ENCODE measurements around the gene CFAP45. TPM values are rescaled to one million over a fixed set of nuclear protein-coding genes. Genes with fewer than 3 reads are reported as not detected.

Gene CFAP45
- 1 to 10 TPM; 1.3 to 1.6 TPM for total RNA-seq

- H3K27me3 Mint-ChIP-seq: peaks cover 4% of the 10 kb centered on the region
- DNase-seq: no peak
- no peak within 1 kb of the TSS for H3K27ac Mint-ChIP-seq
- no peaks in the 10 kb centered on the region for H3K9me3 Mint-ChIP-seq (ENCODE audit: low read depth)
- H3K4me3 Mint-ChIP-seq: no peak within 1 kb of the TSS
- no peaks in the 10 kb centered on the region for H3K36me3 Mint-ChIP-seq
- H3K4me1 Mint-ChIP-seq: no peaks in the 10 kb centered on the region
- CTCF ChIA-PET: interaction anchor here (0.9 to 1.6 kb wide), 6 partner anchors 8 to 107 kb away, joined by 3 to 7 read pairs (median 4); no protein-coding TSS in a partner anchor
- ATAC-seq: peak; percentile 71
Observed at GRCh38 chr1:159900086-159900680, at the start of gene CFAP45. Gene CFAP45, minus strand, starts transcription at chr1:159900165. Its CDS starts 67 bp downstream, at chr1:159900098.

- peaks cover 69% of the 10 kb centered on the region for H3K27me3 Mint-ChIP-seq
- no peak for ATAC-seq
- H3K36me3 Mint-ChIP-seq: no peaks in the 10 kb centered on the region
- CTCF ChIA-PET: interaction anchor here (0.8 kb wide), 1 partner anchor 59 kb away, joined by 3 read pairs; no protein-coding TSS in a partner anchor
- peaks cover 6% of the 10 kb centered on the region for H3K4me1 Mint-ChIP-seq
- no peak for DNase-seq
- no peaks in the 10 kb centered on the region for H3K9me3 Mint-ChIP-seq (ENCODE audit: low read depth)
- H3K4me3 Mint-ChIP-seq: no peak overlapping the region
- no peak overlapping the region for H3K27ac Mint-ChIP-seq
Observed at GRCh38 chr1:159949123-159949522, 49.2 kb upstream of the CFAP45 start.

- no peaks in the 10 kb centered on the region for H3K9me3 Mint-ChIP-seq (ENCODE audit: low read depth)
- CTCF ChIA-PET: interaction anchor here (5.6 kb wide), 1 partner anchor 58 kb away, joined by 36 read pairs; no protein-coding TSS in a partner anchor
- H3K36me3 Mint-ChIP-seq: no peaks in the 10 kb centered on the region
- H3K4me1 Mint-ChIP-seq: peaks cover 6% of the 10 kb centered on the region
- no peak for DNase-seq
- no peak overlapping the region for H3K27ac Mint-ChIP-seq
- no peak for ATAC-seq
- H3K4me3 Mint-ChIP-seq: no peak overlapping the region
- peaks cover 72% of the 10 kb centered on the region for H3K27me3 Mint-ChIP-seq
Observed at GRCh38 chr1:159947942-159948341, 48.0 kb upstream of the CFAP45 start.

GRCh38 chr1:159946242-159947187 lies 46.5 kb upstream of the CFAP45 start:
- H3K36me3 Mint-ChIP-seq: no peaks in the 10 kb centered on the region
- H3K27me3 Mint-ChIP-seq: peaks cover 67% of the 10 kb centered on the region
- CTCF ChIA-PET: interaction anchor here (0.7 to 5.6 kb wide), 11 partner anchors 10 to 169 kb away, joined by 3 to 39 read pairs (median 4); partner anchors contain the start of gene TAGLN2
- H3K9me3 Mint-ChIP-seq (ENCODE audit: low read depth): no peaks in the 10 kb centered on the region
- no peak for ATAC-seq
- H3K4me1 Mint-ChIP-seq: peaks cover 6% of the 10 kb centered on the region
- DNase-seq: no peak
- H3K27ac Mint-ChIP-seq: no peak overlapping the region
- no peak overlapping the region for H3K4me3 Mint-ChIP-seq

- ATAC-seq: peak; percentile 90
- H3K4me1 Mint-ChIP-seq: peaks cover 6% of the 10 kb centered on the region
- H3K4me3 Mint-ChIP-seq: peak within 1 kb of the TSS; percentile 3
- H3K27ac Mint-ChIP-seq: no peak within 1 kb of the TSS
- H3K36me3 Mint-ChIP-seq: no peaks in the 10 kb centered on the region
- no peaks in the 10 kb centered on the region for H3K9me3 Mint-ChIP-seq (ENCODE audit: low read depth)
- DNase-seq: peak; percentile 76
- CTCF ChIA-PET: interaction anchor here (0.7 to 5.6 kb wide), 9 partner anchors 9 to 168 kb away, joined by 3 to 39 read pairs (median 4); partner anchors contain the start of gene TAGLN2
- H3K27me3 Mint-ChIP-seq: peaks cover 64% of the 10 kb centered on the region
Observed at GRCh38 chr1:159945483-159946241, 45.7 kb upstream of the CFAP45 start, which contains the start of gene IGSF9. Gene IGSF9, minus strand, starts transcription at chr1:159945613. Its CDS starts 2,159 bp downstream, at chr1:159943454.

GRCh38 chr1:159944623-159945455 lies 44.9 kb upstream of the CFAP45 start:
- H3K27me3 Mint-ChIP-seq: peaks cover 64% of the 10 kb centered on the region
- CTCF ChIA-PET: interaction anchor here (1.0 to 5.6 kb wide), 4 partner anchors 8 to 167 kb away, joined by 3 to 39 read pairs (median 20); no protein-coding TSS in a partner anchor
- DNase-seq (no peak), ATAC-seq (no peak)
- peaks cover 6% of the 10 kb centered on the region for H3K4me1 Mint-ChIP-seq
- no peak overlapping the region for H3K27ac Mint-ChIP-seq
- no peaks in the 10 kb centered on the region for H3K36me3 Mint-ChIP-seq
- peak overlapping the region; percentile 3 for H3K4me3 Mint-ChIP-seq
- H3K9me3 Mint-ChIP-seq (ENCODE audit: low read depth): no peaks in the 10 kb centered on the region

- Mint-ChIP-seq H3K36me3 (no peaks in the 10 kb centered on the region), H3K9me3 (ENCODE audit: low read depth) (no peaks in the 10 kb centered on the region), H3K4me3 (no peak overlapping the region), H3K27ac (no peak overlapping the region), H3K27me3 (peaks cover 59% of the 10 kb centered on the region), H3K4me1 (peaks cover 6% of the 10 kb centered on the region)
- ATAC-seq (no peak), DNase-seq (no peak)
- CTCF ChIA-PET: interaction anchor here (3.9 to 5.6 kb wide), 2 partner anchors 50 to 62 kb away, joined by 36 to 39 read pairs; no protein-coding TSS in a partner anchor
Observed at GRCh38 chr1:159943908-159944622, 44.1 kb upstream of the CFAP45 start.

GRCh38 chr1:159943278-159943640 lies 43.3 kb upstream of the CFAP45 start:
- ATAC-seq: no peak

GRCh38 chr1:159942632-159943277 lies 42.8 kb upstream of the CFAP45 start:
- Mint-ChIP-seq H3K9me3 (ENCODE audit: low read depth) (no peaks in the 10 kb centered on the region), H3K4me3 (no peak overlapping the region), H3K27ac (no peak overlapping the region), H3K4me1 (peaks cover 17% of the 10 kb centered on the region), H3K36me3 (no peaks in the 10 kb centered on the region), H3K27me3 (peaks cover 54% of the 10 kb centered on the region)
- DNase-seq (no peak), ATAC-seq (no peak)
- CTCF ChIA-PET: interaction anchor here (3.9 to 5.6 kb wide), 2 partner anchors 48 to 64 kb away, joined by 36 to 39 read pairs; no protein-coding TSS in a partner anchor

More at GRCh38 chr1:159943278-159943640, 43.3 kb upstream of the CFAP45 start:
- peaks cover 12% of the 10 kb centered on the region for H3K4me1 Mint-ChIP-seq
- H3K36me3 Mint-ChIP-seq: no peaks in the 10 kb centered on the region
- CTCF ChIA-PET: interaction anchor here (3.9 to 5.6 kb wide), 2 partner anchors 49 to 63 kb away, joined by 36 to 39 read pairs; no protein-coding TSS in a partner anchor
- H3K9me3 Mint-ChIP-seq (ENCODE audit: low read depth): no peaks in the 10 kb centered on the region
- H3K27ac Mint-ChIP-seq: no peak overlapping the region
- H3K27me3 Mint-ChIP-seq: peaks cover 59% of the 10 kb centered on the region
- no peak for DNase-seq
- no peak overlapping the region for H3K4me3 Mint-ChIP-seq

- Mint-ChIP-seq H3K36me3 (no peaks in the 10 kb centered on the region), H3K27me3 (peaks cover 48% of the 10 kb centered on the region), H3K4me1 (peaks cover 21% of the 10 kb centered on the region), H3K4me3 (no peak overlapping the region), H3K27ac (no peak overlapping the region), H3K9me3 (ENCODE audit: low read depth) (no peaks in the 10 kb centered on the region)
- DNase-seq (no peak), ATAC-seq (no peak)
- CTCF ChIA-PET: interaction anchor here (0.9 to 13.5 kb wide), 3 partner anchors 50 to 64 kb away, joined by 3 to 228 read pairs (median 36); no protein-coding TSS in a partner anchor
Observed at GRCh38 chr1:159941591-159942560, 41.9 kb upstream of the CFAP45 start.
